Measurements from ENCODE around the gene SLC10A3.

Gene SLC10A3

GRCh38 chrX:154468217-154468616 is 22.2 kb downstream of the SLC10A3 start:
- H3K27me3 ChIP-seq (replicated peaks; ENCODE audit: control insufficient read depth, insufficient read depth, low read length): no peaks in the 10 kb centered on the region
- TF ChIP-seq CTCF (IDR thresholded peaks at IDR 0.05; ENCODE audit: insufficient read depth, low read length, poor library complexity, severe bottlenecking): no peak
- no peak for DNase-seq (ENCODE audit: extremely low read depth, insufficient read length)
- no peaks in the 10 kb centered on the region; the same call in 1 of the 2 replicates for H3K36me3 ChIP-seq (ENCODE audit: control insufficient read depth, insufficient read depth, low read length)
- no peak overlapping the region for H3K4me3 ChIP-seq (replicated peaks; ENCODE audit: low read depth, low read length)

GRCh38 chrX:154467556-154467955 is 22.9 kb downstream of the SLC10A3 start:
- no peaks in the 10 kb centered on the region for H3K27me3 ChIP-seq (replicated peaks; ENCODE audit: control insufficient read depth, insufficient read depth, low read length)
- H3K4me3 ChIP-seq (replicated peaks; ENCODE audit: low read depth, low read length): no peak overlapping the region
- no peak for TF ChIP-seq CTCF (IDR thresholded peaks at IDR 0.05; ENCODE audit: insufficient read depth, low read length, poor library complexity, severe bottlenecking)
- no peaks in the 10 kb centered on the region; the same call in 1 of the 2 replicates for H3K36me3 ChIP-seq (ENCODE audit: control insufficient read depth, insufficient read depth, low read length)
- no peak for DNase-seq (ENCODE audit: extremely low read depth, insufficient read length)

- H3K36me3 ChIP-seq (ENCODE audit: control insufficient read depth, insufficient read depth, low read length): no peaks in the 10 kb centered on the region; the same call in 1 of the 2 replicates
- H3K27me3 ChIP-seq (replicated peaks; ENCODE audit: control insufficient read depth, insufficient read depth, low read length): no peaks in the 10 kb centered on the region
- no peak for DNase-seq (ENCODE audit: extremely low read depth, insufficient read length)
- no peak overlapping the region for H3K4me3 ChIP-seq (replicated peaks; ENCODE audit: low read depth, low read length)
- no peak for TF ChIP-seq CTCF (IDR thresholded peaks at IDR 0.05; ENCODE audit: insufficient read depth, low read length, poor library complexity, severe bottlenecking)
Measured at GRCh38 chrX:154466907-154467306, 23.5 kb downstream of the SLC10A3 start.

- H3K27me3 ChIP-seq (replicated peaks; ENCODE audit: control insufficient read depth, insufficient read depth, low read length): no peaks in the 10 kb centered on the region
- H3K36me3 ChIP-seq (ENCODE audit: control insufficient read depth, insufficient read depth, low read length): no peaks in the 10 kb centered on the region; the same call in 1 of the 2 replicates
- no peak overlapping the region for H3K4me3 ChIP-seq (replicated peaks; ENCODE audit: low read depth, low read length)
- TF ChIP-seq CTCF (IDR thresholded peaks at IDR 0.05; ENCODE audit: insufficient read depth, low read length, poor library complexity, severe bottlenecking): no peak
- DNase-seq (ENCODE audit: extremely low read depth, insufficient read length): no peak
Measured at GRCh38 chrX:154466036-154466435, 24.4 kb downstream of the SLC10A3 start.

DNA sequence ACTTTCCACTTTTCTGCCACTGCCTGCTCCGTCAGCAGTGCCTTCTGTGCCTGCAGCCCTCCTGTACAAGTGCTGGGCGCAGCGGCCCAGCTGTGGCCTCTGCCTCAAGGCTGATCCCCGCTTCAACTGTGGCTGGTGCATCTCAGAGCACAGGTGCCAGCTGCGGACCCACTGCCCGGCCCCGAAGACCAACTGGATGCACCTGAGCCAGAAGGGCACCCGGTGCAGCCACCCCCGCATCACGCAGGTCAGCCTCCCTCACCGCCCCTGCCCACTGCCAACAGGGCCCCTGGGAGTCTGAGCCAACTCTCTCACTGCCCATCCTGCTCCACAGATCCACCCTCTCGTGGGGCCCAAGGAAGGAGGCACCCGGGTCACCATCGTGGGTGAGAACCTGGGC is 24.8 kb downstream of the SLC10A3 start:
- no peak for DNase-seq (ENCODE audit: extremely low read depth, insufficient read length)

More for the DNA sequence above, 24.8 kb downstream of the SLC10A3 start:
- no peak for TF ChIP-seq CTCF (IDR thresholded peaks at IDR 0.05; ENCODE audit: insufficient read depth, low read length, poor library complexity, severe bottlenecking)
- no peak overlapping the region for H3K4me3 ChIP-seq (replicated peaks; ENCODE audit: low read depth, low read length)
- H3K27me3 ChIP-seq (replicated peaks; ENCODE audit: control insufficient read depth, insufficient read depth, low read length): no peaks in the 10 kb centered on the region
- no peaks in the 10 kb centered on the region; the same call in 1 of the 2 replicates for H3K36me3 ChIP-seq (ENCODE audit: control insufficient read depth, insufficient read depth, low read length)
